ENCODE measurements around the gene GIPR.
A peak's percentile ranks its signal among the peaks of the same experiment; 100 is the strongest.
"Not testable (repeated sequence)": the region's sequence is repeated elsewhere in the genome, so short reads cannot be mapped to it uniquely, and the experiment has no call there.

The GIPR gene

GRCh38 chr19:45645631-45646344 is 22.2 kb upstream of the GIPR start:
- DNase-seq = peak; percentile 71

GRCh38 chr19:45646345-45646698 is 21.7 kb upstream of the GIPR start:
- no peak for DNase-seq

GRCh38 chr19:45650722-45651121 is 17.3 kb upstream of the GIPR start:
- no peak for DNase-seq

- DNase-seq = no peak
Observed at GRCh38 chr19:45653634-45654033, 14.4 kb upstream of the GIPR start.

- DNase-seq = no peak
Observed at GRCh38 chr19:45655073-45655472, 12.9 kb upstream of the GIPR start.

GRCh38 chr19:45657520-45658167 is 10.4 kb upstream of the GIPR start:
- no peak for DNase-seq

GRCh38 chr19:45659096-45659729 is 8.8 kb upstream of the GIPR start:
- no peak for DNase-seq

- no peak for DNase-seq
Observed at GRCh38 chr19:45660636-45661035, 7.4 kb upstream of the GIPR start.

- no peak for DNase-seq
Observed at GRCh38 chr19:45663800-45664199, 4.2 kb upstream of the GIPR start.

- no peak for DNase-seq
Observed at GRCh38 chr19:45664575-45664974, 3.4 kb upstream of the GIPR start.

GRCh38 chr19:45668342-45668871 is 386 bp downstream of the GIPR start:
- no peak for DNase-seq

- DNase-seq = no peak
Observed at GRCh38 chr19:45670670-45671453, 2.8 kb downstream of the GIPR start.

- peak; percentile 23 for DNase-seq
Observed at GRCh38 chr19:45674946-45675345, 6.9 kb downstream of the GIPR start.

GRCh38 chr19:45676851-45677263 is 8.8 kb downstream of the GIPR start:
- DNase-seq = no peak

GRCh38 chr19:45677351-45678230 is 9.6 kb downstream of the GIPR start:
- peak; percentile 75 for DNase-seq

GRCh38 chr19:45681391-45682015 is 13.5 kb downstream of the GIPR start:
- DNase-seq = peak; percentile 82

GRCh38 chr19:45682117-45682516 is 14.1 kb downstream of the GIPR start:
- no peak for DNase-seq

- DNase-seq = no peak
Observed at GRCh38 chr19:45682908-45683307, 14.9 kb downstream of the GIPR start.

GRCh38 chr19:45685045-45685444 is 17.0 kb downstream of the GIPR start:
- DNase-seq = not testable (repeated sequence)

- no peak for DNase-seq
Observed at GRCh38 chr19:45687599-45687998, 19.6 kb downstream of the GIPR start.

GRCh38 chr19:45691516-45692186 is 23.6 kb downstream of the GIPR start, which contains the start of gene SNRPD2:
TSS of gene SNRPD2 (minus strand) at chr19:45691953. CDS start at chr19:45691888, 65 bp downstream.
- peak; percentile 92 for DNase-seq
